OCI-LY3 (cell line): Measurements from ENCODE around the gene TCF12.

Experiments used
- EZH2phosphoT487 ChIP-seq: fragments of 200-600 bp; shearing (Covaris generic); IDR thresholded peaks from 2 replicates; pipeline ENCODE4 v1.6.1; 2018; ENCODE audit warnings: antibody characterized with exemption, mixed run types, low read depth
- TF ChIP-seq, protein P1 (sequence below): fragments of 200-600, 300-600 bp; sonication (generic); IDR thresholded peaks from 2 replicates; pipeline ENCODE4 v1.5.1; 2014; ENCODE audit warnings: antibody characterized with exemption, low read length, low read depth

DNA sequence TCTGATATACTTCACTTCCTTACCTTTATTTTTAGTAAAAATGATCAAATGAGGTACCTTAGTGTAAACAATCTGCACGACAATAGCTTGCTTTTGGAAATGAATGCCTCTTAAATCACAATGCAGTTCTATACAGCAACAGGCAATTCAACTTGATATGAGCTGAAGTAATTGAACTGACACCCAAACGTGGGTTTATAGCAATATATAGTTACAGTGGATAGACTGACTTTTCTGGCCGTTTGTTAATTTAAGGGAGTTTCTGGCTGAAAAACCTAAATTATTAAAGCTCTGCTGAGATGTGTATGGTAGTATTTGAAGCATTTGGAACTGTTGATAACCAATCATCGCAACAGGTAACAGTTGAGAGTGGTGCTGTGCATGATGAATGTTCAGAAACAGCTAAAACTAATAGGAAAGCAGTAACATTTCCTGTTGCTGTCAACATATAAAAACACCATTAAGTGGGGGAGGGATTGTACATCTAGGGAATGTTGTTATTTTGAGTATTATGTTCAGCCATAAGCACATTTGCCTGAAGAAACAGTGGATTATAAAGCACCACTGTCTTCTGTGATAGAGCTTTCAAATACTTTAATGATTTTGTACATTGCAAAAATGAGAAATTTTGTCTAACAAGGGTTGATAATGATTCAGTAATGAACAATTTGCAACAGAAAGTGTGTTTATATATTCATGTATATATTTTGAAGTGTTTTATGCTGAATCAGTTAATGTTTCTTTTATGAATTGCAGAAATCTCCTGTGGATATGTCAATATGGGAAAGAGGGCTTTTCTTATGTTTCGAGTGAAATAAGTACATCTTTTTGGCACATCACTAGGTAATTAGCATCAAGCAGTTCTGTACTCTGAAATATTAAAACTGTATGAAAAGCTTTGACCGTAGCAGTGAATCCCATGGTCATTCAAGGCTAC, 176.1 kb downstream of the TCF12 start:
- no peak for TF ChIP-seq EZH2phosphoT487
- TF ChIP-seq, protein P1, sequence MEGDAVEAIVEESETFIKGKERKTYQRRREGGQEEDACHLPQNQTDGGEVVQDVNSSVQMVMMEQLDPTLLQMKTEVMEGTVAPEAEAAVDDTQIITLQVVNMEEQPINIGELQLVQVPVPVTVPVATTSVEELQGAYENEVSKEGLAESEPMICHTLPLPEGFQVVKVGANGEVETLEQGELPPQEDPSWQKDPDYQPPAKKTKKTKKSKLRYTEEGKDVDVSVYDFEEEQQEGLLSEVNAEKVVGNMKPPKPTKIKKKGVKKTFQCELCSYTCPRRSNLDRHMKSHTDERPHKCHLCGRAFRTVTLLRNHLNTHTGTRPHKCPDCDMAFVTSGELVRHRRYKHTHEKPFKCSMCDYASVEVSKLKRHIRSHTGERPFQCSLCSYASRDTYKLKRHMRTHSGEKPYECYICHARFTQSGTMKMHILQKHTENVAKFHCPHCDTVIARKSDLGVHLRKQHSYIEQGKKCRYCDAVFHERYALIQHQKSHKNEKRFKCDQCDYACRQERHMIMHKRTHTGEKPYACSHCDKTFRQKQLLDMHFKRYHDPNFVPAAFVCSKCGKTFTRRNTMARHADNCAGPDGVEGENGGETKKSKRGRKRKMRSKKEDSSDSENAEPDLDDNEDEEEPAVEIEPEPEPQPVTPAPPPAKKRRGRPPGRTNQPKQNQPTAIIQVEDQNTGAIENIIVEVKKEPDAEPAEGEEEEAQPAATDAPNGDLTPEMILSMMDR: no peak
